HG03354 (cell line): ENCODE measurements around the gene MYADML2.

Experiments used
- ATAC-seq: cut with Tn5 transposase; IDR thresholded peaks from one replicate; pipeline ENCODE4 v1.9.1; 2021; ENCODE audit warnings: mild to moderate bottlenecking; ENCODE audit not compliant: unreplicated experiment, poor library complexity, severe bottlenecking

MYADML2 gene

GRCh38 chr17:81941484-81942166, 5.4 kb downstream of the MYADML2 start:
- no peak for ATAC-seq

GRCh38 chr17:81940538-81941483, 6.2 kb downstream of the MYADML2 start:
- no peak for ATAC-seq

- no peak for ATAC-seq
Observed at GRCh38 chr17:81939881-81940385, 7.1 kb downstream of the MYADML2 start.

- ATAC-seq, result no peak
Observed at GRCh38 chr17:81939218-81939617, 7.8 kb downstream of the MYADML2 start.

- ATAC-seq, result no peak
Observed at GRCh38 chr17:81935709-81936084, 11.3 kb downstream of the MYADML2 start.

GRCh38 chr17:81934850-81935708, 12.0 kb downstream of the MYADML2 start:
- ATAC-seq, result no peak

GRCh38 chr17:81934098-81934757, 12.8 kb downstream of the MYADML2 start:
- ATAC-seq, result no peak

- no peak for ATAC-seq
Observed at GRCh38 chr17:81933178-81933699, 13.8 kb downstream of the MYADML2 start.

- ATAC-seq, result no peak
Observed at GRCh38 chr17:81932333-81932983, 14.6 kb downstream of the MYADML2 start.

- ATAC-seq, result no peak
Observed at GRCh38 chr17:81931557-81932332, 15.3 kb downstream of the MYADML2 start.

GRCh38 chr17:81931189-81931556, 15.9 kb downstream of the MYADML2 start:
- no peak for ATAC-seq

GRCh38 chr17:81930142-81931125, 16.6 kb downstream of the MYADML2 start:
- ATAC-seq, result no peak

- no peak for ATAC-seq
Observed at GRCh38 chr17:81929253-81930141, 17.5 kb downstream of the MYADML2 start.

GRCh38 chr17:81928544-81929252, 18.3 kb downstream of the MYADML2 start:
- no peak for ATAC-seq
